GM18868 (cell line): ENCODE data around the gene XYLT1.
A peak's percentile ranks its signal among the peaks of the same experiment; 100 is the strongest.

ENCODE experiments used
- ATAC-seq: cut with Tn5 transposase; IDR thresholded peaks from one replicate; pipeline ENCODE4 v1.9.1; 2021; ENCODE audit warnings: mild to moderate bottlenecking, moderate library complexity; ENCODE audit not compliant: unreplicated experiment

The XYLT1 gene

DNA sequence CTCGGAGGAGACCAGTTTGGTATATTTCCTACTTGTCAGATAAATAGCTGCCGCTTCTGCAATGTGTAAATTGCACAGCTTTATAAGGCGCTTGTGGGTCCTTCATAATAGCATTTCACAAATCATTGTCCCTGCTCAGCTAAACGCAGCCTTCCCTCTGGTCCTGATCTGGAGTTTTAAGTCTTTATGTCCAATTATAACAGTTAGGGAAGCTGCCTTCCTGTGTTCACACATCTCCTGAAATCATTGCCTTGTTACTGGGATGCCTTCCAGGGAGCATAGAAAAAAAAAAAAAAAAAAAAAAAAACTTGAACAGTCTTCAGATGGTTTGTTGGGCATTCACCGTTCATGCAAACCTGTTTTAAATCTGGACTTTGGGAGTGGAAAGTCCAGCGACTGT is 342.0 kb downstream of the XYLT1 start:
- no peak for ATAC-seq

DNA sequence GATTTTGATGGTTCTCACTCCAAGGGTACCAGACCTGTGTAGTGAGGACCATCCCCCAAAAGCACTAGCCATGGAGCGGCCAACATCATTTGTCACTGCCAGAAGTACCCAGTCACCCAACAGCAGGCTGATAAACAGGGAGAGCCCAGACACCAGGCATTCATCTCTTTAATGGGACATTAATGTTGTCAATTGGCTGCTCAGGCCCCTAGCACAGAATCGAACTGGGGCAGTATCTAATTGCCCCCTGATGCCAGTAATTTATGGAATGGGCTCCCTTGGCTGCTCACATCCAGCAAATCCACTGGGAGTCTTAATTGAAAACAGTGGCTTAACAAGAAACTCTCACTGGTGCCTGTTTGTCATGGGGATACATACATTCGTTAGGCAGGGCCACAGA is 344.6 kb downstream of the XYLT1 start:
- ATAC-seq: no peak

DNA sequence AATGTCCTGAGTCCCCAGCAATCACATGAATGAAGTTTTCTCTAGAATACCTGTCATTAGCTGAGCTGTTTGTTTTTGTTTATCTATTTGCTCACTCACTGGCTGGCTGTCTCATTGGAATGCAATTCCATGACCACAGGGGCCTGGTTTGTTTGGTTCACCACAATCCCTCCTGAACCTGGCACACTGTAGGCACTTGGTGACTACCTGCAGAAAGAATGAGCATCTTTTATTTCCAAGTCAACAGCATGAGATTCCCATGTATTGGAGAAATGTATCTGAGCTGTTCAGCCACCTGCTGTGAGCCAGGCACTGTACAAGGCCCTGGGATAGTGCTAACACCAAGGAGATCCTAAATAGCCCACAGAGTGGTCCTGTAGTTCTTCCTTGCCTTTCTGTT is 345.1 kb downstream of the XYLT1 start:
- ATAC-seq: no peak

DNA sequence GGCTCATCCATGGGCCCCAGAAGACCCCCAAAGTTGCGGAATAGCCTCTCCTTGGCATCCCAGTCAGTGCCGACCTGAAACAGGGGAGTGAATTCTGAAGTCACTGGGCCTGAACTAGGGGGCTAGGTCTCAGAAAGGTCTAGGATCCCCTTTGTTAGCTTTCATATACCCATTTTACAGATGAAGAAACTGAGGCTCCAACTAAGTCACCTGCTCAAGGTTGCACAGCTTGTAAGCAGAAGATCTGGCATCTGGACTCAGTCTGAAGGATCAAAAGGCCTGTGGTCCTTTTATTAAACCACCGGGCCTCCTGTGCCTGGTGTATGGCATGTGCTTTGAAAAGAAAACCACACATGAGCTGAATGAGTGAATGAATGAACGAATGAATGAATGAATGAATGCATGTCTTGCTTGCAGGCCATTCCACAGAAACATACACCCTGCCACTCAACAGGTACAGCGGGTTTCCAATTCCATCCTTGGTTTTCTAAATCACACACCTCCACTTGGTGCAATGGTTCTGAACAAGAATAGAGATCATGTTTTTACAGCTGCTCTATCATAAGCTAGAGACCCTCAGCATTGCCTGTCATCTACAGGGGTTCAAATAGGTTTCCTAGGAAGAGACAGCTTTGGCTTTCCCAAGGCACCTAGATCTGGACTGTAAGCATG is 352.7 kb downstream of the XYLT1 start:
- no peak for ATAC-seq

DNA sequence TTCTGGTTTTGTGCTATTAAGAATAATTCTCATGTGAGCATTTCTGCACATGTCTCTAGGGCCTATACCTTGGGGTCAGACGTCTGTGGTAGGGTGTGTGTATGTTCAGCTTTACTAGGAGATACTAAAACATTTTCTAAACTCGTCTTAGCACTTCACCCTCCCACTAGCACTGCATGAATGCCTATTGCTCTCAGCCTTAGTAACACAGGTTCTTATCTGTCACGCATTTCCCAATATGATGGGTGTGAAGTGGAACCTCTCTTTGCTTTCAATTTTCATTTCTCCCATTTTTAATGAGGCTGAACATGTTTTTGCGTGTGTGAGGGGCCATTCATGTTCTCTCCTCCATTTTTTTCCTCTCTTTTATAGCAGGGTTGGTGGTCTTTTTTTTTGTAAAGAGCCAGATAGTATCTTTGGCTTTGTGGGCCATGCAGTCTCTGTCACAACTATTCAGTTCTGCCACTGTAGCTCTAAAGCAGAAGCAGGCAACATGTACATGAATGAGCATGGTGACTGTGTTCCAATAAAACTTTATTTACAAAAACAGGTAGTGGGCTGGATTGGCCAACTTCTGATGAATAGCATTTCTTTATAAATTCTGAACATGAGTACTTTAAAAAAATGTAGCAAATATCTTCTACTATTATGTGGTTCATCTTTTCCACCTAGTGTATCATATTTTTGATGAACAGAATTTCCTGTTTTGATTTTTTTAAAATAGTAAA is 354.0 kb downstream of the XYLT1 start:
- no peak for ATAC-seq

DNA sequence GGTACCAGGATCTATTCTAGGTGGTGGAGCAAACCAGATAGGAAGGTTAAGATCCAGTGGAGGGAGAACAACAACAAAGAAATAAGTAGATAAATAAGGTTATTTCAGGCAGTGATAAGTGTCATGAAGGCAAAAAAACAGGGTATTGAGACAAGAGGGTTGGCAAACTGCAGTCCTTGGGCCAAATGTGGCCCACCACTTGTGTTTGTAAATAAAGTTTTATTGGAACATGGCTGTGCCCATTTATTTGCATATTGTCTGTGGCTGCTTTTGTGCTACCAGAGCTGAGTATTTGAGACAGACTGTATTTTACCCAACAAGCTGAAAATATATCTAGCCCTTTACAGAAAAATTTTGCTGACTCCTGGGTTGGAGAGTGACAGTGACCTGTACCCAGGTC is 361.3 kb downstream of the XYLT1 start:
- ATAC-seq: no peak

DNA sequence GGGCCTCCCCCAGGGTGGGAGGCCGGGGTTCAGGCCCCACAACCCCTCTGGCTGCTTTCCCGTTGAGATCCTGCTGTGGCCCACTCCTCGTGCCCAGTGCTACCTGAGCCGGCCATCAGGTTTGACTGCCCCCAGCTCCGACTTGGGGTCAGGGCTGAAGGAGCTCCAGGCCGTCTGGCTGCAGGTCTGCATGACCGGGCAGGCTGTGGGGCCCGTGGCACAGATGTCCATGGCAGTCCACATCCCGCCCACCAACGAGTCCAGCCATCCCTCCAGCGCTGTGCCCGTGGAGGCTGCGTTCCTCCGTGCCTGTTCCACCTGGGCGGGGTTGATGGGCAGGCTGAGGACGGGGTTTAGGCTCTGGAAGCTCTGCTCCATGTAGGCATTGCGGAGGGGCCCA is 362.2 kb downstream of the XYLT1 start:
- no peak for ATAC-seq

DNA sequence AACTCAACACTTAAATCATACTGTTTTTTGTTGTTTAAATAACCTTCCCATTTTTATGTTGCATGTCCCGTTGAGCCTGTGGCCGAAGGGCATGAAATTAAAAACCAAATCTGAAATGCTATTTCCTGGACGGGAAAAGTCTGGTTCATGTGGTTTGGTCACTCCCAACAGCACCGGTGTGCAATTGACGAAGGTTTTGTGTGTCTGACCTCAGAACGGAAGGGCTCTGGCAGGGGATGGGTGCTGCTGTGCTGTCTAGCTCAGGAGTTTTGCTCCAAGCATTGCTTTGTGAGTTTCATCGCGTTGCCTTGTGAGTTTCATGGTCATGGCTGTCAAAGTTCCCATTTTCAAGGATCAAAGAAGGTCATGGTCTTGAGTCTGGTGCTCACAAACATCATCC is 363.3 kb downstream of the XYLT1 start:
- no peak for ATAC-seq

DNA sequence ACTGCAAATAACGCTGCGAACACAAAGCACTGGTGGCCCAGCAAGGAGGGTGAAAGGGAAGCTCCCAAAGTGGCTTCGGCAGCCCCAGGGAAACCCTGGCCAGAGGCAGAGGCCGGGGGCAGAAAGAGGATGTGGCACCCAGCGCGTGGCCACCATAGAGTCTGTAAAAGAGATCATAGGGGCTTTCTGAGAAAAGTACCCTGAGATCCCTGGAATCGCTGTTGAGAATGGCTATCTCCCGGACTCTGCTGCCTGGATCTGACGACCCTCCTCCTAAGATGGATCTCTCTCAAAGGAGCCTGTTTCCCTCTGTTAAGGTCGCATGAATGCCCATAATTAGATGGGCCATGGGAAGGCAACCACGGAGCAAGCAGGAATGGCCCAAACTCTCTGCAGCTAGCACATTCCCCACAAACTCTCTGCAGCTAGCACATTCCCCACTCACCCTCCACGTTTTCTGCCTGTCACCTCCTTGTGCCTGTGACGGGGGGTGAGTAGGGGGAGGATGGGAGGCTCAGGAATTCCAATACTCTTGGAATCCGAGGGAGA is 364.4 kb downstream of the XYLT1 start:
- ATAC-seq: peak; percentile 79

DNA sequence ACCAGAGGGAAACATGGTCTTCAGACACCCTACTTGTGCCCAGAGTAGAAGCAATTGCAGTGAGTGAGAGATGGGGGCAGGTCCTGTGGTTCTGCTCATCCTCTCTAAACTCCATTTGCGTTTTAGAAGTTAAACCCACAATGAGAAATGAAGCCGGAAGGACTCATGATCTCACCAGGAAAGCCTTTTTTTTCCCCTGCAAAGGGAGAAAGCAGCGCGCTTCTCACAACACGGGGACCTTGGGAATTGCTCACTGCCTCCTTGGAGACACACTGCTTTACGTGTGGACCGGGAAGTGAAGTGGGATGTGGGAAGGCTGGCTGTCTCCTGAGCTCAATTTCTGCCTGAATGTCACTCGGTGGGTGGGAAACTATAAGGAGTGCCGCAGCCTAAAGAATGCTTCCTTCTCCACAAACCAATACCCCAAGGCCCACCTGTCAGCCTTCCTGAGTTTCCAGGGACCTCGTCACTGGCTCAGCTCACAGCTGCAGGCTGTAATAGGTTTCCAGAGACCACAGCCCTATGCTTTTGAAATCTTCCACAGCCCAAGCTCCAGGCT is 365.4 kb downstream of the XYLT1 start:
- ATAC-seq: no peak

DNA sequence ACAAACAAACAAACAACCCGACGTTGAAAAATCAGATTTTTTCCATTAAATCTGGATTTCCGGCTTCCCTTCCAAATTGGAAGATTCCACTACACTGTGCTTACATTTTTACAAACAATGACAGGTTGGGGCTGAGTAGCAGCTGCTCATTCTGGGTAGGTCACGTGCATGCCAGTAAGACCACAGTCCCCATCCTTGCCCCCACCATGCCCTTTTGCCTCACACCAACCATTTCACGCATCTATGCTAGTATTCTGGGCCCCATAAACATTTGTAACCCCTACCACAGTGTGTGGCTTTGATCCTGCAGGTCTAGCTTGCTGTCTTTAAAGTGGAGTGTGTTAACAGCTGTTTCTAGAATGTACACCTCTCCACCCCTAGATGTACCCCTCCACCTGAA is 366.1 kb downstream of the XYLT1 start:
- ATAC-seq: no peak

DNA sequence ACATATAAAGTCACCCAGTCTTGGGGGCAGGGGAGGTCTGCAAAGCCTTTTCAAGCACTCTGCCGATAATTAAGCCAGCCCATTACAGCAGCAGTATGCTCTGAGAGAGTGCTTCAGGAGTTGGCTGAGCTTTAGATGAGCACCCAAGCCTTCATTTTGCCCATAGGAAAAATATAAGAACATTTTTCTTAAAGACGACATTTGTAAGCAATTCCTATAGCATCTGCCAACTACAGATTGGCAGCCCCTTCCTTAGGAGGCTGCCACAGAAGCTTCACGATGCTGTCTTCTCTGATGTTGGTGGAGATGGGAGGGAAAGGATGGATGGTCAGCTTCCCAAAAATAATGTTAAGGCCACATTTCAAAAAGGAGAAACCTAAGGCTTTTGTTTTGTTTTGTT is 367.5 kb downstream of the XYLT1 start:
- no peak for ATAC-seq

DNA sequence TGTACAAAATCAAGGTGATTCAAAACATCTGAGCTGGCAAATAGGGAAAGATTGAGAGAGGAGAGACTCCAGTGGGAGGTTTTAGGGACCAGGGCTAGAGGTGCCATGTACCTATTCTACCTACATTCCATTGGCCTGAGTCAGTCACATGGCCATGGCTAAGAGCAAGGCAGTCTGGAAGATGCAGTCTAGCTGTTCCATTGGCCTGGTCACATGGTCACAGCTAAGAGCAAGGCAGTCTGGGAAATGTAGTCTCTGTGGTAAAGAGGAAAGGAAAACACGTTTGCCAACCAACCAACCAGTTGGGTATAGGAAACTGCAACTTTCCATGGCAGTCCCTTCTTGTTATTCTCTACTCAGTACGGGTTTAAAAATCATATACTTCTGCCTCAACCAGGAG is 369.1 kb downstream of the XYLT1 start:
- ATAC-seq: no peak

DNA sequence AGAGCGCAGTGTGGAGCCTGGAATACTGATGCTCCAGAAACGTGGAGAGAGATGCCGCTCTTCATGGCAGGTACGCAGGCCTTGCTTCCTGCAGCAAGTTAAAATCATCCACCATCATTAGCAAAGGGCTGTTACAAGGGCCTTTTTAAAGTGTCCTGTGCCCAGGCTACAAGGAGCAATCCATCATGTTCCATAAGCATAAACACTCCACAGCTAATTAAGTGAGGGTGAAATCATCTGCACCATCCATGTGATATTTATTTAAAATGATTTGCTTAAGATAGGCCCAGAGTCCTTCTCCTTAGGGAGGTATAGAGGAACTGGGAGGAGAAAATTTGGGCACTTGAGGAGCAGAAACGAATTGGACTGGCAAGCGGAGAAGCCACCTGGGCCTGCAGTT is 372.1 kb downstream of the XYLT1 start:
- no peak for ATAC-seq

DNA sequence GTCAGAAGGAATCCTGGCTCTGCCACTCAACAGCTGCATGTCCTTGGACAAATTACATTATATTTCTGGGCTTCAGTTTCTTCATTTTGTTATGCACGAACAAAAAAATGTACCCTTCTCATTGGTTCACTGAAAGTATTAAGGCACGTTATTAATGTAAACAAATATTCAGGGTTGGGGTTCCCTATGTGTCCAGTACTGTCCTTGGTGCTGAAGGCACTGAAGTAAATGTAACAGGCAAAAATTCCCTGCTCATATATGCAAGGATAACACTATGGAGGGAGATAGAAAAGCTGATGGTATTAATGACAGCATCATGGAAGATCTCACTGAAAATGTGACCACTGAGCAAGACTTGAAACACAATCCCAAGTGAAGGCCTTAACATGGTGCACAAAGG is 386.6 kb downstream of the XYLT1 start:
- ATAC-seq: no peak

DNA sequence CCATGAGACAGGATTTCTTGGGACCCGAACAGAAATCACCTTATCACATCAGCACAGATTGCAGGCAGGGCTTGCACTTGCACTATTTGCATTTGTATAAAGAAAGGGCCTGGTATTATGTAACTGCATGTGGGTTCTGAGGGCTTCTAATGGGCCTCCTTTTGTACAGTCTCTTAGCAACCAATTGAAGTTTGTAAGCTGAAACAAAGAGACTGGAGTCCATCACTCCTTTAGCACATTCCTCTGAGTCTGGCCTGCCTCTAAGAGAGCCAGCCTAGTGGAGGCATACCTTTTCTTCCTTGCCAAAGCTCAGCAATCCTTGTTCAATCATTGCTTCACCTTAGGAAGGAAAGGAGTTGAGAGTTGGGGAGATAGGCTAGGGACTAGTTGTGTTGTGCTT is 387.1 kb downstream of the XYLT1 start:
- no peak for ATAC-seq

DNA sequence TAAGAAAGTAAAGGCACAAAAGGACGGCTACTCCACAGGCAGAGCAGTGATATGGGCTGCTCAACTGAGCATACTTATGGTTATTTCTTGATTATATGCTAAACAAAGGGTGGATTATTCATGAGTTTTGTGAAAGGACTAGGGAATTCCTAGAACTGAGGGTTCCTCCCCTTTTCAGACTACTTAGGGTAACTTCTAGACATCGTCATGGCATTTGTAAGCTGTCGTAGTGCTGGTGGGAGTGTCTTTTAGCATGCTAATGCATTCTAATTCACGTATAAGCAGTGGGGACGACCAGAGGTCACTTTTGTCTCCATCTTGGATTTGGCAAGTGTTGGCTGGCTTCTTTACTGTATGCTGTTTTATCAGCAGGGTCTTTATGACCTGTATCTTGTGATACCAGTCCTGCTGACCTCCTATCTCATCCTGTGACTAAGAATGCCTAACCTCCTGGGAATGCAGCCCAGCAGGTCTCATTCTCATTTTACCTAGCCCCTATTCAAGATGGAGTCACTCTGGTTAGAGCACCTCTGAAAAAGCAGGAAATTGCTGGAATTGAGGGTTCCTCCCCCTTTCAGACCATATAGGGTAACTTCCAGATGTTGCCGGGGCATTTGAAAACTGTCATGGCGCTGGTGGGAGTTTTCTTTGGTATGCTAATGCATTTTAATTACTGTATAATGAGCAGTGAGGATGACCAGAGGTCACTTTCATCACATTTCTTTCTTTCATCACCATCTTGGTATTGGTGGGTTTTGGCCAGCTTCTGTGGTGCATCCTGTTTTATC is 388.5 kb downstream of the XYLT1 start:
- ATAC-seq: no peak

DNA sequence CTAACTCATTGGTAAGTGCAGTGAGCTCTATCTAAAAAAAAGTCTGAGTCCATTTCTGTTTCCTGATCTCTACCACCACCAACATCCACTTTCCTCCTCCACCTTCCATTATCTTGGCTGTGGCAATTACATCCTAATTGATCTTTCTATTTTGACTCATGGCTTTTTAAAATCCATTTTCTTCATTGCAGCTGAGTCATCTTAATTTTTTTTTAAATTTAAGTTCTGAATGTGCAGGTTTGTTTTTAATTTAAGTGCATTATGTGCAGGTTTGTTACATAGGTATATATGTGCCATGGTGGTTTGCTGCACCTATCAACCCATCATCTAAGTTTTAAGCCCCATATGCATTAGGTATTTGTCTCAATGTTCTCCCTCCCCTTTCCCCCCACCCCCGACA is 390.7 kb downstream of the XYLT1 start:
- ATAC-seq: no peak

DNA sequence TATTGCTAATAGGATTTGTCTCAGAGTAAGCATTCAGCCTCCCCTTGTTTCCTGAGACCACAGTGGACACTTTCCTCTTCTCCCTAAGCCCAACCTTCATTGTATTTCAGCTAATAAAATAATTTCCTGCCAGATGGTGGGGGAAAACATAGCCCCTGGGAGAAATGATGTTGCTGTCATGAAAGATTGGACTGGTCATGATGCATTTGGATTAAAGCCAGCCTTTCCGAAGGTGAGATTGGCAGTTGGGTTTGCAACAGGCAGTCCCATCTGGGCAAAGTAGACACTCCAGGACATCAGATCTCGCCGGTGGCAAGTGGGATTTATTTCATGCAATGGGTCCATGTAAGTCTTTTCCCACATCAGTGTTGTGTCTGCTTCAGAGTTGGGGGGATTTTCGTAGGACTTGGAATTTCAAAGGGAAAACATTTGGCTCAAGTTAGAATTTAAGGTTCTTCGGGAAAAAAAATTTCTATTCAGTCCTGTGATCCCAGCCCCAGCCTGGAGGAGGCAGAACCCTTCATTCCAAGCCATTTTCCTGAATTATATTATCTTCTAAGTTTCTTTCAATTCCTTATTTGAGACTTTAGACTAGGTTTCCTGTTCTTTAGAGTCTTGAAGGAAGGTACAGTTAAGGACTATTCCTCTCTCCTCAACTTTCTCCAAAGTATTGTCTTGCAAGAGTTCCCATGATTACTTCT is 391.7 kb downstream of the XYLT1 start:
- no peak for ATAC-seq

DNA sequence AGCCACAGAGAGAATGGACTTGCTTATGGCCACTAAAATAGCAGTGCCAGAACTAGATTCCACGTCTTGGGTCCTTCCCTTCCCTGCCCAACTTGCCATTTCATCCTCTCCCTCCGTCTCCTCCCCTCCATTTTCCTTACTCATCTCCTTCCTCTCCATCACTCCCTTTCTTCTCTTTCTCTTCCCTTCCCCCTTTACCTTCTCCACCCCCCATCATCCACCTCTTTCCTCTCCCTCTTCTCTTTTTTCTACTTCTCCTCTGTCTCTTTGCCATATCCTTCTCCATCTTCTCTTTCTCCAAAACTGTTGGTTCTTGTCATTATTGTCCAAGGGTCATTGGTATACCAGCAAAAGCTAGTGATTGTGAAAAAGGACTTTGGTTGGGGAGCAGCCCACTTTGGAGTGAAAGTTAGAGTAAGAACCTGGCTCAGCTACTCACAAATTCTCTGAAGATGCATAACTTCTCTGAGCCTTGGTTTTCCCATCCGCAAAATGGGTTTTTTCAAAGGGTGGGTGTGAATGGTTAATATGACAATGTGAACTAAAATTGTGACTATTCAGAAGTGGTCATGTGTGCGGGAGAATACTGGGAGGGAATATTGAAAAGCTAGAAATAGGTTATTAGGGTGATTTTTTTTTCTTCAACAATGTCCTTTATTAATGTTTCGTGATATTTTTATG is 393.8 kb downstream of the XYLT1 start:
- no peak for ATAC-seq
